IgD-negative memory B cell (primary cell): ENCODE measurements around the gene TBC1D24. TPM values are rescaled to one million over a fixed set of nuclear protein-coding genes. Genes with fewer than 3 reads are reported as not detected.

Experiments
- H3K27ac Mint-ChIP-seq, 3 donors: one replicate each; pipeline ENCODE4 v1.8.0; 2020 to 2022; ENCODE audit warnings: mild to moderate bottlenecking in 3 of 3, mixed read lengths in 3 of 3, moderate library complexity in 1 of 3
- H3K27me3 Mint-ChIP-seq: one replicate; pipeline ENCODE4 v1.8.0; 2021; ENCODE audit warnings: mixed read lengths
- H3K36me3 Mint-ChIP-seq: one replicate; pipeline ENCODE4 v1.8.0; 2020; ENCODE audit warnings: mild to moderate bottlenecking, mixed read lengths
- H3K4me1 Mint-ChIP-seq, 3 donors: one replicate each; pipeline ENCODE4 v1.8.0; 2020 to 2022; ENCODE audit warnings: mixed read lengths in 3 of 3, mild to moderate bottlenecking in 1 of 3
- H3K4me3 Mint-ChIP-seq, 4 donors: one replicate each; pipeline ENCODE4 v1.8.0; 2020 to 2022; ENCODE audit warnings: mild to moderate bottlenecking in 4 of 4, mixed read lengths in 4 of 4, moderate library complexity in 3 of 4
- H3K9me3 Mint-ChIP-seq, 3 donors: one replicate each; pipeline ENCODE4 v1.8.0; 2020 to 2021; ENCODE audit warnings: mixed read lengths in 3 of 3, mild to moderate bottlenecking in 1 of 3
- polyA plus RNA-seq: library from polyadenylated mRNA; unstranded; fragments of 300-500 nt; fragmentation: Illumina TruSeq; gene quantifications from one replicate; pipeline ENCODE4 v1.2.3, GENCODE V29; 2021

TBC1D24 gene
- polyA plus RNA-seq, 1 donor from 2014 or later = 3.3 TPM

GRCh38 chr16:2489581-2489980, 14.7 kb downstream of the TBC1D24 start:
- Mint-ChIP-seq H3K36me3 (peaks cover 5% of the 10 kb centered on the region), H3K4me3 (no peak overlapping the region), H3K27ac (no peak overlapping the region), H3K27me3 (peaks cover 2% of the 10 kb centered on the region), H3K9me3 (no peaks in the 10 kb centered on the region), H3K4me1 (peaks cover 7 to 12% (median 11%) of the 10 kb centered on the region in 3 donors)

- no peaks in the 10 kb centered on the region for H3K9me3 Mint-ChIP-seq
- H3K4me1 Mint-ChIP-seq = peaks cover 7 to 11% (median 11%) of the 10 kb centered on the region in 3 donors
- no peak overlapping the region for H3K4me3 Mint-ChIP-seq
- H3K27me3 Mint-ChIP-seq = peaks cover 2% of the 10 kb centered on the region
- peak overlapping the region in 1 of 3 donors; percentile 53 for H3K27ac Mint-ChIP-seq
- peaks cover 5% of the 10 kb centered on the region for H3K36me3 Mint-ChIP-seq
These were observed 15.5 kb downstream of the TBC1D24 start for GRCh38 chr16:2490190-2491105.

GRCh38 chr16:2492292-2492691, 17.4 kb downstream of the TBC1D24 start:
- Mint-ChIP-seq H3K27ac (no peak overlapping the region), H3K36me3 (peaks cover 1% of the 10 kb centered on the region), H3K4me3 (no peak overlapping the region)

GRCh38 chr16:2493605-2494004, 18.7 kb downstream of the TBC1D24 start:
- Mint-ChIP-seq H3K27me3 (no peaks in the 10 kb centered on the region), H3K27ac (no peak overlapping the region), H3K4me1 (peaks cover 0 to 2% (median 2%) of the 10 kb centered on the region in 3 donors), H3K9me3 (no peaks in the 10 kb centered on the region), H3K36me3 (no peaks in the 10 kb centered on the region), H3K4me3 (no peak overlapping the region)

More at GRCh38 chr16:2492292-2492691, 17.4 kb downstream of the TBC1D24 start:
- H3K4me1 Mint-ChIP-seq = peaks cover 2 to 3% (median 3%) of the 10 kb centered on the region in 3 donors
- H3K27me3 Mint-ChIP-seq = peaks cover under 1% of the 10 kb centered on the region
- no peaks in the 10 kb centered on the region for H3K9me3 Mint-ChIP-seq

- H3K27ac Mint-ChIP-seq = no peak overlapping the region
- no peaks in the 10 kb centered on the region for H3K36me3 Mint-ChIP-seq
- H3K4me1 Mint-ChIP-seq = peaks cover 0 to 2% (median 2%) of the 10 kb centered on the region in 3 donors
- no peak overlapping the region for H3K4me3 Mint-ChIP-seq
- no peaks in the 10 kb centered on the region for H3K27me3 Mint-ChIP-seq
- no peaks in the 10 kb centered on the region for H3K9me3 Mint-ChIP-seq
These were observed 19.7 kb downstream of the TBC1D24 start for GRCh38 chr16:2494616-2495015.

- H3K27me3 Mint-ChIP-seq = no peaks in the 10 kb centered on the region
- H3K27ac Mint-ChIP-seq = no peak overlapping the region
- H3K4me1 Mint-ChIP-seq = peaks cover 0 to 2% (median 2%) of the 10 kb centered on the region in 3 donors
- H3K9me3 Mint-ChIP-seq = no peaks in the 10 kb centered on the region
- H3K4me3 Mint-ChIP-seq = no peak overlapping the region
- H3K36me3 Mint-ChIP-seq = no peaks in the 10 kb centered on the region
These were observed 20.1 kb downstream of the TBC1D24 start for GRCh38 chr16:2495041-2495440.

DNA sequence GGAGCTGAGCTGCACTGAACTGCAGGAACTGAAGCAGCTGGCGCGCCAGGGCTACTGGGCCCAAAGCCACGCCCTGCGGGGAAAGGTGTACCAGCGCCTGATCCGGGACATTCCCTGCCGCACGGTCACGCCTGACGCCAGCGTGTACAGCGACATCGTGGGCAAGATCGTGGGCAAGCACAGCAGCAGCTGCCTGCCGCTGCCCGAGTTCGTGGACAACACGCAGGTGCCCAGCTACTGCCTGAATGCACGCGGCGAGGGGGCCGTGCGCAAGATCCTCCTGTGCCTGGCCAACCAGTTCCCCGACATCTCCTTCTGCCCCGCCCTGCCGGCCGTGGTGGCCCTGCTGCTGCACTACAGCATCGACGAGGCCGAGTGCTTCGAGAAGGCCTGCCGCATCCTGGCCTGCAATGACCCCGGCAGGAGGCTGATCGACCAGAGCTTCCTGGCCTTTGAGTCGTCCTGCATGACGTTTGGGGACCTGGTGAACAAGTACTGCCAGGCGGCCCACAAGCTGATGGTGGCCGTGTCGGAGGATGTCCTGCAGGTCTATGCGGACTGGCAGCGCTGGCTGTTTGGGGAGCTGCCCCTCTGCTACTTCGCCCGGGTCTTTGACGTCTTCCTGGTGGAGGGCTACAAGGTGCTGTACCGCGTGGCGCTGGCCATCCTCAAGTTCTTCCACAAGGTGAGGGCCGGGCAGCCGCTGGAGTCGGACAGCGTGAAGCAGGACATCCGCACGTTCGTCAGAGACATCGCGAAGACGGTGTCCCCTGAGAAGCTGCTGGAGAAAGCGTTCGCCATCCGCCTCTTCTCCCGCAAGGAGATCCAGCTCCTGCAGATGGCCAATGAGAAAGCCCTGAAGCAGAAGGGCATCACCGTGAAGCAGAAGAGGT, 21.5 kb downstream of the TBC1D24 start:
- peaks cover 0 to 2% (median 2%) of the 10 kb centered on the region in 3 donors for H3K4me1 Mint-ChIP-seq
- no peaks in the 10 kb centered on the region for H3K36me3 Mint-ChIP-seq
- H3K4me3 Mint-ChIP-seq = no peak overlapping the region
- H3K9me3 Mint-ChIP-seq = no peaks in the 10 kb centered on the region
- H3K27me3 Mint-ChIP-seq = no peaks in the 10 kb centered on the region
- H3K27ac Mint-ChIP-seq = no peak overlapping the region

- Mint-ChIP-seq H3K27ac (no peak overlapping the region), H3K27me3 (no peaks in the 10 kb centered on the region), H3K36me3 (no peaks in the 10 kb centered on the region), H3K9me3 (no peaks in the 10 kb centered on the region), H3K4me3 (no peak overlapping the region), H3K4me1 (peaks cover 0 to 2% (median 2%) of the 10 kb centered on the region in 3 donors)
These were observed 22.2 kb downstream of the TBC1D24 start for GRCh38 chr16:2497116-2497630.

- Mint-ChIP-seq H3K9me3 (no peaks in the 10 kb centered on the region), H3K4me1 (peaks cover 0 to 2% (median 2%) of the 10 kb centered on the region in 3 donors), H3K4me3 (no peak overlapping the region), H3K27me3 (no peaks in the 10 kb centered on the region), H3K36me3 (no peaks in the 10 kb centered on the region), H3K27ac (no peak overlapping the region)
These were observed 23.0 kb downstream of the TBC1D24 start for GRCh38 chr16:2497695-2498484.

DNA sequence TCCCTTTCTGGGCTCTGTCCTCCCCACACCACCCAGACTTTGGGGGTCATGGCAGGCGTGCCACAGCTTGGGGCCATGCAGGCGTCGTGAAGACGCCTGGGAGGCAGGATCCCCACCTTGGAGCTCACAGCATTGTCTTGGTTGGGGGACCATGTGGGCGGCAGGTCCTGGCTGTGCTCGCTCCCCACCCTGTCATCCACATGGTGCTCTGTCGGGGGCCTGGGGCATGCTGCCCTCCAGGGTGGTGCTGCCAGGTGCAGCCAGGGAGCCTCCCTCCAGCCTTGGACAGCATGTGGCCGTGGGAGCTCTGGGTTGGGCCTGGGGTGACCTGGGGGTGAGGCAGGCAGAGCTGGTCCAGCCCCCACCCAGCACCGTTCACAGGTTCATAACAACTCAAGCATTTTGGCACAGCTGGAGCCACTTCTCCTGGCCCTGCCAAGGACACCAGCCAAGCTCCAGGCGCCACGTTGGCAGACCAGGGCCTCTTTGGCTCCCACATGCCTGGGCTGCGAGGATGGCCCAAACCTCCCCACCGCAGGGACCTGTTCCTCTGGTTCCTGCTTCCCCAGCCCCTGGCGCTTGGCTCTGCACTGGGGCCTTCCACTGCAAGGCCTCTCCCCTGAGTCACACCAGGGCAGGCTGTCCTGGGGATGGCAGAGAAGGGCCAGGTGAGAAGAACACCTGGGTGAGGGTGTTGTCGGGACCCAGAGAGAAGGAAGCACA, 23.8 kb downstream of the TBC1D24 start:
- Mint-ChIP-seq H3K4me1 (peaks cover 0 to 2% (median 2%) of the 10 kb centered on the region in 3 donors), H3K27me3 (no peaks in the 10 kb centered on the region), H3K36me3 (no peaks in the 10 kb centered on the region), H3K4me3 (no peak overlapping the region), H3K9me3 (no peaks in the 10 kb centered on the region), H3K27ac (no peak overlapping the region)

- Mint-ChIP-seq H3K4me3 (no peak overlapping the region), H3K36me3 (no peaks in the 10 kb centered on the region), H3K27ac (no peak overlapping the region), H3K4me1 (peaks cover 0 to 2% (median 2%) of the 10 kb centered on the region in 3 donors), H3K27me3 (no peaks in the 10 kb centered on the region), H3K9me3 (no peaks in the 10 kb centered on the region)
These were observed 24.5 kb downstream of the TBC1D24 start for GRCh38 chr16:2499454-2499853.

GRCh38 chr16:2499890-2500429, 25.0 kb downstream of the TBC1D24 start:
- Mint-ChIP-seq H3K36me3 (no peaks in the 10 kb centered on the region), H3K9me3 (no peaks in the 10 kb centered on the region), H3K27me3 (no peaks in the 10 kb centered on the region), H3K4me3 (no peak overlapping the region), H3K4me1 (peaks cover 0 to 2% (median 2%) of the 10 kb centered on the region in 3 donors), H3K27ac (no peak overlapping the region)

- H3K9me3 Mint-ChIP-seq = no peaks in the 10 kb centered on the region
- no peak overlapping the region for H3K4me3 Mint-ChIP-seq
These were observed 25.5 kb downstream of the TBC1D24 start for GRCh38 chr16:2500430-2500917.

More at GRCh38 chr16:2500430-2500917, 25.5 kb downstream of the TBC1D24 start:
- Mint-ChIP-seq H3K4me1 (peaks cover 2 to 4% (median 4%) of the 10 kb centered on the region in 3 donors), H3K27me3 (no peaks in the 10 kb centered on the region), H3K36me3 (no peaks in the 10 kb centered on the region), H3K27ac (no peak overlapping the region)
